Measurements from ENCODE around the gene HAS3.

DNA sequence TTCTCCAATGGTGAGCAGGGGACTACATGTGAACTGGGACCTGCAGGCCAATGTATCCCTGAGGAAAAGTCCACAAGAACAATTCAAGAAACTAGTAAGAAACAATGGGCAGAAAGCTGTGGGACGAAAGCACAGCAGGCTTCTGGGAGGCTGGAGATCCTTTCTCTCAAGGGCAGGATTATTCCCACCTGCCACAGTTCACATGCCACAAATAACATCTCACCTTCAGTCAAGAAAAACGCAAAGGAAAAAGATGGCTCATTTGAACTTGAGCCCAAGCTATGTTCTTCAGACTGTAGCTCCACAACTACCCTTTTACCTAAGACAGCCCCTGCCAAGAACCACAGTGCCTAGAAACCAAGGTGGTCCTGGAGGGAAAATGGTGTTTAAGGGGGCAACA, 13.0 kb downstream of the HAS3 start:
- no peak for TF ChIP-seq RARB (CRISPR knock-in tag; IDR thresholded peaks at IDR 0.05)
- TF ChIP-seq ZC3H10 (CRISPR knock-in tag; IDR thresholded peaks at IDR 0.05) = no peak
- no peak for TF ChIP-seq ZFP3 (CRISPR knock-in tag; IDR thresholded peaks at IDR 0.05)
- TF ChIP-seq, protein P1, sequence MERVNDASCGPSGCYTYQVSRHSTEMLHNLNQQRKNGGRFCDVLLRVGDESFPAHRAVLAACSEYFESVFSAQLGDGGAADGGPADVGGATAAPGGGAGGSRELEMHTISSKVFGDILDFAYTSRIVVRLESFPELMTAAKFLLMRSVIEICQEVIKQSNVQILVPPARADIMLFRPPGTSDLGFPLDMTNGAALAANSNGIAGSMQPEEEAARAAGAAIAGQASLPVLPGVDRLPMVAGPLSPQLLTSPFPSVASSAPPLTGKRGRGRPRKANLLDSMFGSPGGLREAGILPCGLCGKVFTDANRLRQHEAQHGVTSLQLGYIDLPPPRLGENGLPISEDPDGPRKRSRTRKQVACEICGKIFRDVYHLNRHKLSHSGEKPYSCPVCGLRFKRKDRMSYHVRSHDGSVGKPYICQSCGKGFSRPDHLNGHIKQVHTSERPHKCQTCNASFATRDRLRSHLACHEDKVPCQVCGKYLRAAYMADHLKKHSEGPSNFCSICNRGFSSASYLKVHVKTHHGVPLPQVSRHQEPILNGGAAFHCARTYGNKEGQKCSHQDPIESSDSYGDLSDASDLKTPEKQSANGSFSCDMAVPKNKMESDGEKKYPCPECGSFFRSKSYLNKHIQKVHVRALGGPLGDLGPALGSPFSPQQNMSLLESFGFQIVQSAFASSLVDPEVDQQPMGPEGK (CRISPR knock-in tag; IDR thresholded peaks at IDR 0.05; ENCODE audit: borderline replicate concordance) = no peak
- no peak for TF ChIP-seq ARNTL (CRISPR knock-in tag; IDR thresholded peaks at IDR 0.05; ENCODE audit: borderline replicate concordance, low read depth)
- no peak for TF ChIP-seq ESRRG (CRISPR knock-in tag; IDR thresholded peaks at IDR 0.05)
- TF ChIP-seq, protein P2, sequence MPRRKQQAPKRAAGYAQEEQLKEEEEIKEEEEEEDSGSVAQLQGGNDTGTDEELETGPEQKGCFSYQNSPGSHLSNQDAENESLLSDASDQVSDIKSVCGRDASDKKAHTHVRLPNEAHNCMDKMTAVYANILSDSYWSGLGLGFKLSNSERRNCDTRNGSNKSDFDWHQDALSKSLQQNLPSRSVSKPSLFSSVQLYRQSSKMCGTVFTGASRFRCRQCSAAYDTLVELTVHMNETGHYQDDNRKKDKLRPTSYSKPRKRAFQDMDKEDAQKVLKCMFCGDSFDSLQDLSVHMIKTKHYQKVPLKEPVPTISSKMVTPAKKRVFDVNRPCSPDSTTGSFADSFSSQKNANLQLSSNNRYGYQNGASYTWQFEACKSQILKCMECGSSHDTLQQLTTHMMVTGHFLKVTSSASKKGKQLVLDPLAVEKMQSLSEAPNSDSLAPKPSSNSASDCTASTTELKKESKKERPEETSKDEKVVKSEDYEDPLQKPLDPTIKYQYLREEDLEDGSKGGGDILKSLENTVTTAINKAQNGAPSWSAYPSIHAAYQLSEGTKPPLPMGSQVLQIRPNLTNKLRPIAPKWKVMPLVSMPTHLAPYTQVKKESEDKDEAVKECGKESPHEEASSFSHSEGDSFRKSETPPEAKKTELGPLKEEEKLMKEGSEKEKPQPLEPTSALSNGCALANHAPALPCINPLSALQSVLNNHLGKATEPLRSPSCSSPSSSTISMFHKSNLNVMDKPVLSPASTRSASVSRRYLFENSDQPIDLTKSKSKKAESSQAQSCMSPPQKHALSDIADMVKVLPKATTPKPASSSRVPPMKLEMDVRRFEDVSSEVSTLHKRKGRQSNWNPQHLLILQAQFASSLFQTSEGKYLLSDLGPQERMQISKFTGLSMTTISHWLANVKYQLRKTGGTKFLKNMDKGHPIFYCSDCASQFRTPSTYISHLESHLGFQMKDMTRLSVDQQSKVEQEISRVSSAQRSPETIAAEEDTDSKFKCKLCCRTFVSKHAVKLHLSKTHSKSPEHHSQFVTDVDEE (CRISPR knock-in tag; IDR thresholded peaks at IDR 0.05) = no peak
